NCI-H1092 (cell line): ENCODE measurements around the gene CHST13.

Experiments
- DNase-seq: peaks from one replicate; lab custom pipeline; 2025; lab: John Stamatoyannopoulos, UW

Gene CHST13

GRCh38 chr3:126488185-126488584 lies 35.8 kb upstream of the CHST13 start:
- DNase-seq: no peak

- DNase-seq: no peak
Observed at GRCh38 chr3:126488886-126489569, 34.9 kb upstream of the CHST13 start.

- DNase-seq: no peak
Observed at GRCh38 chr3:126490619-126491018, 33.3 kb upstream of the CHST13 start.

- DNase-seq: no peak
Observed at GRCh38 chr3:126491221-126492013, 32.5 kb upstream of the CHST13 start.

- no peak for DNase-seq
Observed at GRCh38 chr3:126493051-126493450, 30.9 kb upstream of the CHST13 start.

GRCh38 chr3:126493739-126494138 lies 30.2 kb upstream of the CHST13 start:
- no peak for DNase-seq

- no peak for DNase-seq
Observed at GRCh38 chr3:126494204-126494969, 29.6 kb upstream of the CHST13 start.

GRCh38 chr3:126494970-126495230 lies 29.1 kb upstream of the CHST13 start:
- DNase-seq: no peak

GRCh38 chr3:126495786-126496185 lies 28.2 kb upstream of the CHST13 start:
- DNase-seq: no peak

GRCh38 chr3:126496894-126497850 lies 26.8 kb upstream of the CHST13 start:
- DNase-seq: no peak

GRCh38 chr3:126497956-126498355 lies 26.0 kb upstream of the CHST13 start:
- no peak for DNase-seq

- no peak for DNase-seq
Observed at GRCh38 chr3:126498461-126498860, 25.5 kb upstream of the CHST13 start.

GRCh38 chr3:126498929-126499328 lies 25.0 kb upstream of the CHST13 start:
- DNase-seq: no peak

- DNase-seq: no peak
Observed at GRCh38 chr3:126499401-126499800, 24.6 kb upstream of the CHST13 start.

- no peak for DNase-seq
Observed at GRCh38 chr3:126500016-126500415, 23.9 kb upstream of the CHST13 start.

- no peak for DNase-seq
Observed at GRCh38 chr3:126501054-126501453, 22.9 kb upstream of the CHST13 start.

- DNase-seq: no peak
Observed at GRCh38 chr3:126501736-126502135, 22.2 kb upstream of the CHST13 start.

- no peak for DNase-seq
Observed at GRCh38 chr3:126502656-126503055, 21.3 kb upstream of the CHST13 start.

- DNase-seq: no peak
Observed at GRCh38 chr3:126503701-126504100, 20.3 kb upstream of the CHST13 start.

- DNase-seq: no peak
Observed at GRCh38 chr3:126507886-126508285, 16.1 kb upstream of the CHST13 start.

- no peak for DNase-seq
Observed at GRCh38 chr3:126508564-126508964, 15.4 kb upstream of the CHST13 start.
